Vein endothelial cell (primary cell): ENCODE data around the gene NEDD1. TPM values are rescaled to one million over a fixed set of nuclear protein-coding genes. Genes with fewer than 3 reads are reported as not detected.

ENCODE experiments used
- small RNA-seq: library from RNA; depleted of rRNA; stranded (forward); fragments of <200 nt; gene quantifications from one replicate; pipeline ENCODE3, GENCODE V24; 2012
- total RNA-seq: library from RNA; depleted of rRNA; stranded (reverse); fragments of >200 nt; gene quantifications from 2 replicates; pipeline ENCODE4 v1.2.3, GENCODE V29; 2012

NEDD1 gene, protein sequence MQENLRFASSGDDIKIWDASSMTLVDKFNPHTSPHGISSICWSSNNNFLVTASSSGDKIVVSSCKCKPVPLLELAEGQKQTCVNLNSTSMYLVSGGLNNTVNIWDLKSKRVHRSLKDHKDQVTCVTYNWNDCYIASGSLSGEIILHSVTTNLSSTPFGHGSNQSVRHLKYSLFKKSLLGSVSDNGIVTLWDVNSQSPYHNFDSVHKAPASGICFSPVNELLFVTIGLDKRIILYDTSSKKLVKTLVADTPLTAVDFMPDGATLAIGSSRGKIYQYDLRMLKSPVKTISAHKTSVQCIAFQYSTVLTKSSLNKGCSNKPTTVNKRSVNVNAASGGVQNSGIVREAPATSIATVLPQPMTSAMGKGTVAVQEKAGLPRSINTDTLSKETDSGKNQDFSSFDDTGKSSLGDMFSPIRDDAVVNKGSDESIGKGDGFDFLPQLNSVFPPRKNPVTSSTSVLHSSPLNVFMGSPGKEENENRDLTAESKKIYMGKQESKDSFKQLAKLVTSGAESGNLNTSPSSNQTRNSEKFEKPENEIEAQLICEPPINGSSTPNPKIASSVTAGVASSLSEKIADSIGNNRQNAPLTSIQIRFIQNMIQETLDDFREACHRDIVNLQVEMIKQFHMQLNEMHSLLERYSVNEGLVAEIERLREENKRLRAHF
- 20.9 and 42.1 TPM in 2 replicates for total RNA-seq

DNA sequence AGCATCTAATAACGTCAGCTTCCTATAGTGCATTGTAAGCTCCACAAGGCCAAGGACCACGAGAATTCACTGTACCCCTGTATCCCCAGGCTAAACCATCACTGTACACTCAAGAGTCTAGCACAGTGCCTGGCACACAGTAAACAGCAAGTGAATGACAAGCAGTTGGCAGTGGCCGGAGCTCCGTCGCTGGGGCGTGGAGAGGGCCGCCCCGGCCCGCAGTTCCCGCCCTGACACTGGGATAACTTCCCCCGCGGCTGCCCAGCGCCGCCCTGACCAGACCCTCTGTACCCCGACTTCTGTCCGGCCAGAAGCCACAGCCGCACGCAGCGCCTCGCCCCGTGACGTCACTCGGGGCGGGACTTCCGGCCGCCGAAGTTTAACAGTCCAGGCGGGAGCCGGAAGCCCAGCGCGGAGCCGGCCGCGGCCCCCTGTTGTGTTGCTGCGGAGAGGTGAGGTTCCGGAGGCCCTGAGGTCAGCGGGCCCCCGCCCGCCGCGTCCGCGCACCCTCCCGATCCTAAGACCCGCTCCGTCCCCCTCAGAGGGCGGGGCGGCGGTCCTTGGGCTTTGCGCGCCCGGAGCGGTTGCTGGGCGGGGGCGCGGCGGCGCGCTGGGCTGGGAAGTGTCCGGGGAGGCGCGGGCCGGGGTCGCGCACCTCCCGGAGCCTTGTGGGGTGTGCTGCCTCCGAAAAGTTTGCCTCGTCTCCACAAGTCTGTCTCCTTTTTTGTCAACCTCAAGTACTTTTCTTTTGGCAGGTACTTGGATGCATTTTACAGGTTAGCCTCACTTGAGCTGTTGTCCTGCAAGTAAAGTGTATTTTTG is at the start of gene NEDD1:
NEDD1 (plus strand) TSS at position 409 of the 822 bp plus-strand sequence. CDS start 2,503 bp downstream, outside the sequence.

Small RNA genes lying within 50 kb of the gene (small RNA-seq; reads per million reads assigned to genes)
- not detected for gene RF00019
